Measurements from ENCODE around the gene ETF1.

Gene ETF1

GRCh38 chr5:138563340-138564118 lies 20.5 kb upstream of the ETF1 start:
- ATAC-seq (no peak), DNase-seq (no peak)

- ATAC-seq (no peak), DNase-seq (no peak)
Observed at GRCh38 chr5:138560971-138561370, 17.9 kb upstream of the ETF1 start.

DNA sequence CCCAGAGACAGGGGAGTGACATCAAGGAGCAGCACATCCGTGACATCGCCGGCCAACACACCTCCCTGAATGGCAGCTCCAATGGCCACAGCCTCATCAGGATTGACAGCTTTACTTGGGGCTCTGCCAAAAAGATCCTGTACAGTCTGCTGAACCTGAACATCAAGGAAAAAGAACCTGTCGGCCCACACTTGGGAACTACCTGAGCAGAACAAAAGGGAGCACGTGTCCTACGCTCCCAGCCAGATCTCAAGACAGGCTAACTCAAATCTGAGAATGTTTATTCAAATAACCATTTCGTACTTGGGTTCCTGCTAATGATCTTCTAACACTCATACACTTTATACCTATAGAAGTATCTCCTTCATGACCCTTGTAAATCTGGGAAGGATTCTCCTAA lies 16.9 kb upstream of the ETF1 start:
- ATAC-seq (no peak), DNase-seq (no peak)

DNA sequence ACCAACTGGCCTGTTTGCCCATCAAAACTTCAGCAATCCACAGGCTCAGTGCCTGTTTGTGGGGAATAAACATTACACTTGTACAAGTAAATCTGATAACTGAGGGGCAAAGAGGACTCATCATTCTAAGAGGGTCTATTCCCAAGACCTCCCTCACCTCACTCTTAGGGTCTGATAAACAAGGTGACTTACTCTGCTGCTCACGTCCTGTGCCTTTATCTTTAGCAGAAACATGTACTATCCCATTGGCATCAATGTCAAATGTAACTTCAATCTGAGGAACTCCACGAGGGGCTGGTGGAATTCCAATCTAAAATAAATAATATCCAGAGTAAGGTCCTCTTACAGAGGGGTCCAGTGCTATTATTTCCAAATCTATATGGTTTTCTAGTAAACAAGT lies 14.6 kb upstream of the ETF1 start:
- DNase-seq (no peak), ATAC-seq (no peak)

- ATAC-seq (no peak), DNase-seq (no peak)
Observed at GRCh38 chr5:138554143-138554542, 11.1 kb upstream of the ETF1 start.

GRCh38 chr5:138553437-138554095 lies 10.5 kb upstream of the ETF1 start:
- DNase-seq, result no peak
- ATAC-seq, result no peak

GRCh38 chr5:138552657-138553056 lies 9.6 kb upstream of the ETF1 start:
- ATAC-seq (no peak), DNase-seq (no peak)

- ATAC-seq, result no peak
- DNase-seq, result no peak
Observed at GRCh38 chr5:138549414-138549813, 6.4 kb upstream of the ETF1 start.

DNA sequence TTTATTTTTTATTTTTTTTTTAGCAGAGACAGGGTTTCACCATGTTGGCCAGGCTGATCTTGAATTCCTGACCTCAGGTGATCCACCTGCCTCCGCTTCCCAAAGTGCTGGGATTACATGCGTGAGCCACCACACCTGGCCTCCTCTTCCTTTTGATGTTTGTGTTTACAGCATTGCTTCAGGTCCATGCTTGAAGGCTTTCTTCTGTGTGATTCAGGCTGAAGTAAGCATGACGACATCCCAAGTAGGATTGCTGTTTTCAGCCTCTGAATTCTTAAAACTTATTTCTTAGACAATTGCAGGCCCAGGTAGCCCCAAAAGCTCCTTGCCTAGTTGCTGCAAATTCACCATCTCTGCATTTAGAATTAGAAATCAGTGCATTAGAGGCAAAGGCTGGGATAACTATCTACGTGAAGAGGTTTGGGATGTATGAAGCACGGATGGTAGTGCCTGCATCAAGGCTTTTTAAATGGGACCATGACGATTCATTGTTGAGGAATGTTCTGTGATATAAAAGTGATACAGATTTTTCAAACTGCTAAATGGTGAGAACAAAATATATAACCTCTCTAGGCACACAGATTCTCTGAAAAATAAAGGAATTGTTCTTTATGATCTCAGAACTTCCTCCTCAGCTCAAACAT lies 3.0 kb upstream of the ETF1 start:
- DNase-seq, result no peak

GRCh38 chr5:138544181-138545134 lies 1.4 kb upstream of the ETF1 start:
- DNase-seq (peak; percentile 16), ATAC-seq (no peak)

More for the DNA sequence above, 3.0 kb upstream of the ETF1 start:
- no peak for ATAC-seq

DNA sequence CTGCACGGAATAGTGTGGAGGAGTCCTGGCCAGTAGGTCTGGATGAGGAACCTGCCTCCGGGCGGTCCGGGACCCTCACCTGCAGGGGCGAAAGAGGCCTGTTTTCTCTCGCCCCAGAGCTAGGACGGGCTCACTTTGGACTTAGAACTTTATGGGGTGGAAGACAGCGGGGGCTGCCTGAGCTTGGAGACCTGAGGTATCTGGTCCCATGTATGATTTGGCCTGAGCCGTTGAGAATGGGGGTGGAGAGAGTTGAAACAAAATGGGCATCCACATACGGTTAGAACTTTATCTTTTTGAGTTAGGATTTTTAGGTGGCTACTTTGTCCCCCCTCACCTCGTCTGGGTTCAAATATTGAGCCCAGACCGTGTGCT lies 681 bp upstream of the ETF1 start:
- DNase-seq (no peak), ATAC-seq (peak; percentile 62)

- DNase-seq (peak; percentile 19), ATAC-seq (no peak)
Observed at GRCh38 chr5:138542180-138542955, 668 bp downstream of the ETF1 start.

DNA sequence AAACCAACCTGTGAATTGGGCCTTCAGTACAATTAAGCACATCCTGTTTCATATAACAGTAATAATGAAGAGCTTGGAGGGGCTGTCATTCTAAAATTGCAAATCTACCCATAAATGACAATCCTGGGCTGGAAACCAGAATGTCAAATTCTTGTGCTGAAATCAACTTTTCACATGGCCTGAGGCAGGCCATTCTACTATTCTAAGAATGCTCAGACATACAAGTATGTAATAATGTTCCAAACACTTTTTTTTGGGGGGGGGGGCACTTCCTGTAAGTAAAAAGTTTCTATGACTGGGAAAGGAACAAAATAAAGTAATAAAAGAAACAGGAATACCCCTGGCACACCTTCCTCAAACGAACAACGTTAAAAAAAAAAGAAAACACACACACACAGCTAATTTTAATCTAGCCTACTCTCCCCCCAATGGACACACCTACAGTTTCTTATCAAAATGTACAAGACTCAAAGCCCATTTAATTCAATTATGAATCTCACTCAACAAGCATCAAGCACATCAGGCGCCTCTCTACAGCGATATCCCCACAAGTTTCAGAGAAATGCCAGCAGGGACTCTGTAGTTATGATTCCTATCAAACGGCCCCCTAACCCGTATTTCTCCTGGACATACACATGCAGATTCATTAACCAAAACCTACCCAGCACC lies 1.4 kb downstream of the ETF1 start:
- no peak for ATAC-seq
- DNase-seq, result no peak

DNA sequence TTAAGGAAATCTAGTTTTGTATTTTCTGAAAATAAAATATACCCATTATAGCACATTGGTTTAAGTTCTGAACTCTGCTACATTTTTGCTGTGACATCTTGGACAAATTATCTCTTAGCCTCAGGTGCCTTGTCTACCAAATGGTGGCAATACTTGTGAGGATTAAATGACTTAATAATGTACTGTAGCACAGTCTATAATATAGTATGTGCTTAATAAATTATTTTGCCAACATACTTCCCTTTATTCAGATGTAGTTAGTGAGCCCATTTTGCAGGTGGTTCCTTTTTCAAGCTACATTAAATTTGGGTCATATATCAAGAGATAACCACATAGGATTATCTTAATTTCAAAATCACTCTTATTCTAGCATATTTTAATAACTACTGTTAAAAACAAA lies 3.2 kb downstream of the ETF1 start:
- DNase-seq (no peak), ATAC-seq (no peak)

DNA sequence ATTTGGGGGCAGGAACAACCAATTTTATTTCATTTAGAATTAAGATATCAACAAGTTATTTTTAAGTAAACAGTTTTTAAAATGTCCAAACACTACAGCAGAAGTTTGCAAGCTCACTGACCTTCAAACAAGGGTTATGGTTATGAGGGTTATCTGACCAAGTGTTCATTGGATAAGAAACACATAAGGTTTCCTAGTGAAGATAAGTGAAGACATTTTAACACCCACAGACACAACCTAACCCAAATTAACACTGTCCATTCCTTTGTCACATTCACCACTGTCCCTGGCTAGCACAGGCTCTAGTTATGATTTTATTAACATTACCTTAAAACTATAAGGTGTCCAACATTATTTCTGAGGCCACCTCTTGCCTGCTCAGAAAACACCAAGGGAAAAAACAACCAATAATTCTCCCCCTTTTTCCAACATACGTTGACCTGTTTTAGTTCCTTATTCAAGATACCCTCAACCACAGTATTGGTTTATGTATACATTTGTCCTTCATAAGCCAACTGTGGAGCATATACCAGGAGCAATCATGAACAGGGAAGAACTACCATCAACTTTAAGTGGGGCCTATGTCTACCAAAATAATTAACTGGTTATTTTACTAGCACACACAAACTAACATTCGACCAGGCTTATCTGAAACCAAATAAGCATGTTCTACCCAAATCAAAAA lies 4.0 kb downstream of the ETF1 start:
- DNase-seq (no peak), ATAC-seq (no peak)

DNA sequence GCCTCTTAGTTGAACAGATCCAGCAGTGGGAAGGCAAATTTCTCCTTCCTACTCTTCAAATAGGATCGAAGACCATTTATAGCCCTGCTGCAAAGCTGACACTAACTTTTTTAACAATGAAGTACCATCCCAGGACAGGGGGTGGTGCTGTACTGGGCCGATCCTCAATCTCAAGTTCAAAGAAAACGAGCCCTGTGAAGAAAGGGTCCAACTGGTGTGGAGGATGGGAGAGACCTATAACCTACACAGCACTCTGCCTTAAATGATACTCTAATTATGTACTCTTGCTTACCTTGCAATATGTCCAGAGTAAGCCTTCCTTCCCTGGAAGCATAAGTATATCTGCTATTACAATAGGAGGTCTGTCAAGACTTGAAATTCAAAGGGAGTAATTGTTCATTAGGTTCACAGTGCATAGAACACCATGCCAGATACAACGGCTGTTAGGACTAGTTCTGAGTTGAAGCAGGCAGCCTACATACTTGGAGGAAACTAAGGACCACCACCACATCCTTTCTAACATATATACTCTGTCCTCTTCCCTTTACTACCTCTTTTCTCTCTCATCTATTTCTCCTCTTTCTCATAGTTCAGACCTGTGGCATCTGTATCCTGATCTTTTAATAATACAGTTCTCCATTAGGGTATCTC lies 6.2 kb downstream of the ETF1 start:
- ATAC-seq (peak; percentile 56), DNase-seq (no peak)

DNA sequence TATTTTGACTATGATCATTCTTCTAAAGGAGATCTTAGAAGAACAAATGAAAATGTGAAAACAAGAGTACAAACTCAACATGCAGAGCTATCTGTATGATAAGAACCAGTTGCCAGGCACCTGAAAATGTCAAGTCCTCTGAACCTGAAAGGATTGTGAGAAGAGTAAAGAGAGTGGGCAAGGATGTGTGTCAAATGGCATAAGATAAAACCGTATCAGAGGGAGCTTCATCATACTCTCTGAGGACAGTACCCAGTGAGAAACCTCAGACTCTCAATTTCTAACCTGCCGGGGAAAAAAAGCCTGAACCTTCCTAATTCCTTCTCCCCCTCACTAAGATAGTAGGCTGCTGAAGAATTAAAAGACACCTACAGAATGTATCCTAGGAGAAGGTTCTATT lies 6.8 kb downstream of the ETF1 start:
- no peak for ATAC-seq

GRCh38 chr5:138533973-138534941 lies 8.8 kb downstream of the ETF1 start:
- DNase-seq (no peak), ATAC-seq (no peak)

More for the DNA sequence above, 6.8 kb downstream of the ETF1 start:
- no peak for DNase-seq

GRCh38 chr5:138529812-138530211 lies 13.2 kb downstream of the ETF1 start:
- ATAC-seq (no peak), DNase-seq (no peak)
